Endothelial cell of hepatic sinusoid (primary cell): ENCODE measurements around the gene TMIGD3.

Experiments used
- in situ Hi-C: cut with HindIII; loops from 2 replicates; pipeline ENCODE4 v1.10.0; 2017; ENCODE audit warnings: low sequenced_read_pairs

The TMIGD3 gene

GRCh38 chr1:111509997-111510375 is 6.6 kb upstream of the TMIGD3 start:
- in situ Hi-C loops = no loop called here

- in situ Hi-C loops = no loop called here
Observed at GRCh38 chr1:111507411-111508201, 4.2 kb upstream of the TMIGD3 start.

DNA sequence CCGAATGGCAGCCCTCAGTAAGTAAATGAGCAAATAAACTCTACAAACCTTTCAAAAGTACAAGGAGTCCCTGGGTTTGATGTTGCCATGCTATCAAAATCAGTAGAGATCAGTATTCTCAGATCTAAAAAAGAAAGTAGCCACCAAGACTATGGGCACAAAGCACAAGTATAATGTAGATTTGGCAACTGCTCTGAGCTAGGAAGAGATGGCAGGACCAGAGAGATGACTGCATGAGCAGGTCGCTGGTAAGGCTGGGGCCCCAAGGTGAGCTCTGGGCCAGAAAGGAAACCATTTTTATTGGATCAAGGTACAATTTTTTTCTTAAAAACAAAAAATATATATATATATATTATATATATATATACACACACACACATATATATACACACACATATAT is 3.1 kb upstream of the TMIGD3 start:
- in situ Hi-C loops = no loop called here

DNA sequence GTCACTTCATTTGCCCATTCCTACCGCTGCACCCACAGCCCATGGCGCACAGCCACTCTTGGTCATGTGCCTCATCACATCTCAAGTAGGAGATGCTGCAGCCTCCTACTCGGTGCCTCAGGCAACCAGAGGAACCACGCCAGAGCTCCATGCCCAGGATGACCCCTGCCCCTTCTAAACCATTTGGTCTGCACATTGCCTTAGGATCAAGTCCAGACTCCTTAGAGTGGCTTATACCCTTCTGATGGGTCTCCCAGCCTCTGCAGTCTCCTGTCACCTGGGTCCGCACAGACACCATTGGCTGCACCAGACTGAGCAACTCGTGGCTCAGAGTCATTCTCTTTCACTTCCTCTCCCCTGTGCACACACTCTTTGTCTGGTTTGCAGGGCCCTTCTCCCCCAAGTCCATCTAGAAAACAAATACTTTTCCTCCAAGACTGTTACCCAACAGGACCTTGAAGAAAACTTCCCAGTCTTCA is 2.2 kb upstream of the TMIGD3 start:
- in situ Hi-C loops = no loop called here

GRCh38 chr1:111504097-111504496 is 664 bp upstream of the TMIGD3 start:
- in situ Hi-C loops = no loop called here

- in situ Hi-C loops = no loop called here
Observed at GRCh38 chr1:111501645-111502044, 1.8 kb downstream of the TMIGD3 start.

GRCh38 chr1:111499026-111499785 is 4.2 kb downstream of the TMIGD3 start:
- in situ Hi-C loops = loop anchor here (25.0 kb wide), 1 partner anchor 213 kb away; no protein-coding TSS in a partner anchor

GRCh38 chr1:111497592-111497991 is 5.8 kb downstream of the TMIGD3 start:
- in situ Hi-C loops = loop anchor here (25.0 kb wide), 1 partner anchor 215 kb away; no protein-coding TSS in a partner anchor

- in situ Hi-C loops = loop anchor here (25.0 kb wide), 1 partner anchor 216 kb away; no protein-coding TSS in a partner anchor
Observed at GRCh38 chr1:111496398-111496797, 7.0 kb downstream of the TMIGD3 start.

DNA sequence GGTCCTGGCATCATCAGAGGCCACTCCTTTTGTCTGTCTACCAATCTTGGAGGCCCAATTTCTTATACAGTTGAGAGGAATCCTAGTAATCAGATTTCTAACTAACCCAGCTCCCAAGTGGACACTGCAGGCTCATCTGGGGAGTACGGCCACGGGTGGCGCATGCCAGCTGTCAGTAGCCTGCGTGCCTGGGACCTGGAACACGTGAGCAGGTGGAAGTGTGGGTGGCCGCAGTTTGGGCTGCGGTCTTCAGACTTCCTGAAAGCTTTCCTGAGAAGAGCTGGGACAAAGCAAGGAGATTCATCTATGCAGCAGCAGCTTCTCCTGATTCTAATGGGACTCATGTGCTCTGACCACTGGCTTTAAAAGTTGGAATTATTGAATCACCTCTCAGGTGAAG is 12.4 kb downstream of the TMIGD3 start:
- in situ Hi-C loops = loop anchor here (25.0 kb wide), 1 partner anchor 221 kb away; no protein-coding TSS in a partner anchor

DNA sequence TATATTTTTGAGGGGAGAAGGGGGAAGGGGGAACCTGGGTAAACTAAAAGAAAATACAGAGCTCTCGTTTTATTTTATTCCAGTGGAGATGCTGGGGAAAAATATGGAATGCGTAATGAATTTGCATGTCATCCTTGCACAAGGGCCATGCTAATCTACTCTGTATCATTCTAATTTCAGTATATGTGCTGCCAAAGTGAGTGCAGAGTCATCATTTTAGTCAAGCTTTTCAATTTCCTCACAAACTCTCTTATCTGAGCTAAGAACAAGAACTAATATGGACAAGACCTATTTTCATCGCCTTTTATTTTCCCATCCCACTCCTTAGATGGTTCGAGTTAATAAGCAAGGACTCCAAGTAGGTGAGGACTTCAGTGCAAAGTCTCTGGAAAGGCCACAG is 13.2 kb downstream of the TMIGD3 start:
- in situ Hi-C loops = loop anchor here (25.0 kb wide), 1 partner anchor 222 kb away; no protein-coding TSS in a partner anchor

GRCh38 chr1:111489604-111490003 is 13.8 kb downstream of the TMIGD3 start:
- in situ Hi-C loops = loop anchor here (25.0 kb wide), 1 partner anchor 223 kb away; no protein-coding TSS in a partner anchor

GRCh38 chr1:111488669-111489068 is 14.8 kb downstream of the TMIGD3 start:
- in situ Hi-C loops = loop anchor here (25.0 kb wide), 1 partner anchor 224 kb away; no protein-coding TSS in a partner anchor

DNA sequence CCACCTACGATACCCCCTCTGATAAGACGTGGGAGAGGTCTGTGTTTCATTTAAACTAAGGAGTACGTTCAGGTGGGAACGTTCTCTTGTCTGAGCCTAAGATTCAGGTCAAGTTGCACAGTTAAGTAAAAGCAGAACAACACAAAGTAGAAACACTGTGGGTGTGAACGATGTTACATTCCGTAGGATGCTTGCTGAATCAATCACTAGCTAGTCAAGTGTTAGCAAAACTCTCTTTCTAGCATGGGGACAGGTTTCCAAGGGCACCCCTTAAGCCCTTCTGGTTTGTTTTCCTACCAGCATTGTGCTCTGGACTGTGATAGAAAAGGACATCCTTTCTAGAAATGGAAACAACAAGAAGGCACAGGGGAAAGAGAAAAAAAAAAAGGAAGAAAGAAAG is 16.3 kb downstream of the TMIGD3 start:
- in situ Hi-C loops = loop anchor here (25.0 kb wide), 1 partner anchor 225 kb away; no protein-coding TSS in a partner anchor

- in situ Hi-C loops = loop anchor here (25.0 kb wide), 1 partner anchor 226 kb away; no protein-coding TSS in a partner anchor
Observed at GRCh38 chr1:111486431-111486830, 17.0 kb downstream of the TMIGD3 start.

DNA sequence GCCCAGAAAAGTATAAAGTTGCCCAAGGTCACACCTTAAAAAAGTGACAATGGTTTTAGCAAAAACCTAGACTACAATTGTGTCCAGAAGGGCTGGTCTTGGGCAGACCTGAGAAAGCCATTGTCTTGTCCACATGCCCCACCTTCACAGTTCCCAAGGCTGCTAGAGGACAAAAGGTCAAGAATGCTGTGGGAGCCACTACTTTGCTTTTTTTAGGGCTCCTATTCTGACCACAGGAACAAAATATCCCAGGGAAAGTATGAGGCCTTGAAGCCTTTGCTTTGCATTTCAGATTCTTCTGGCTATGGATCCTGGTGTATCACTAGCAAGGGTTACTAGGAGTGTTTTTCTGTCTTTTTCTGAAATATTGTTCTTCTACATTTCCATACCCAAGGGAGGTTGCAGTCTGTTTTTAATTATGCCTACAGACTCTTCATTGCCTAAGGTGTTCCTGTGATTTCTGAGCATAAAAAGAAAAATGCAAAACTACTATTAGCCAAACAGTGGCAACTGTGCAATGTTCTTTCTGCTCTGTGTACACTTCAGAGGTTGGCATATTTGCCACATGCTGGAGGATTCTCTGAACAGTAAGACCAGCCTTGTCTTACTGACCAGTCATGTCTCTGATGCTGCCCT is 18.9 kb downstream of the TMIGD3 start:
- in situ Hi-C loops = loop anchor here (25.0 kb wide), 1 partner anchor 228 kb away; no protein-coding TSS in a partner anchor

DNA sequence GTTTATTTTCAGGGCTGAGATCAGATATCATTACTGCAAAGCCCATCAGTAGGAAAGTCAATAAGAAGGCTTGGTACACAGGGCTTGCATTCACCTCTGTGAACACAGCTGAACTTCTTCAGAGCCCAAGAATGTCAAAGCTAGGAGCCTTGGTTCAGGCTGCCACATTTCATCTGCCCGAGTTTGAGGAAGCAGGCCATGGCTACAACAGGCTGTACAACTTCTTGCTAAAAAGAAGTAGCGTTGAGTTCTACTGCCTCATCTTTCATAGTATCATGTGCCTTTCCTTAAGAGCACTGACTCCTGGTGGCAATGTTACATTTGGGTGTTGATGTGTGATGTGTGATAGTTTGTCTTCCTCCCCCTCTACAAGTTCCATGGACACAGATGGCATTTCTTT is 19.6 kb downstream of the TMIGD3 start:
- in situ Hi-C loops = loop anchor here (25.0 kb wide), 1 partner anchor 228 kb away; no protein-coding TSS in a partner anchor

- in situ Hi-C loops = loop anchor here (25.0 kb wide), 1 partner anchor 229 kb away; no protein-coding TSS in a partner anchor
Observed at GRCh38 chr1:111483166-111483565, 20.3 kb downstream of the TMIGD3 start.

GRCh38 chr1:111481387-111482221 is 21.8 kb downstream of the TMIGD3 start:
- in situ Hi-C loops = loop anchor here (25.0 kb wide), 1 partner anchor 231 kb away; no protein-coding TSS in a partner anchor

- in situ Hi-C loops = loop anchor here (25.0 kb wide), 1 partner anchor 232 kb away; no protein-coding TSS in a partner anchor
Observed at GRCh38 chr1:111480674-111481073, 22.8 kb downstream of the TMIGD3 start.
